H1 (cell line): ENCODE results near the gene PSME1. TPM values are rescaled to one million over a fixed set of nuclear protein-coding genes. Genes with fewer than 3 reads are reported as not detected.

Source experiments
- CBX8 ChIP-seq: fragments of 300-800, 300-1000 bp; sonication (generic); IDR thresholded peaks from 2 replicates; pipeline ENCODE4 v1.7.1; 2016; ENCODE audit warnings: low read depth, low read length, borderline replicate concordance
- CEBPB ChIP-seq: IDR thresholded peaks from 2 replicates; pipeline ENCODE4 v1.6.1; 2012; ENCODE audit warnings: low read depth, low read length
- CHD7 ChIP-seq: fragments of 300-600 bp; sonication (generic); IDR thresholded peaks from 2 replicates; pipeline ENCODE4 v1.7.1; 2012; ENCODE audit warnings: low read length, moderate library complexity, mild to moderate bottlenecking, inconsistent platforms; ENCODE audit not compliant: insufficient replicate concordance
- EGR1 ChIP-seq: IDR thresholded peaks from 2 replicates; pipeline ENCODE4 v1.6.1; 2011; ENCODE audit warnings: low read depth, low read length, borderline replicate concordance
- GABPA ChIP-seq: IDR thresholded peaks from 2 replicates; pipeline ENCODE4 v1.6.1; 2011; ENCODE audit warnings: mild to moderate bottlenecking, low read length, moderate library complexity, borderline replicate concordance; ENCODE audit not compliant: insufficient read depth
- HDAC2 ChIP-seq, 2 experiments: fragments of 300-600 bp in 1 of 2; sonication (generic) in 1 of 2; IDR thresholded peaks; 2 replicates each; pipeline ENCODE4 v1.6.1; 2011 to 2012; ENCODE audit warnings: low read depth in 2 of 2, low read length in 2 of 2, mild to moderate bottlenecking in 2 of 2, moderate library complexity in 2 of 2, borderline replicate concordance in 1 of 2, inconsistent platforms in 1 of 2
- JUN ChIP-seq: IDR thresholded peaks from 2 replicates; pipeline ENCODE4 v1.6.1; 2011; ENCODE audit warnings: low read depth, mild to moderate bottlenecking, improper control_type of control experiment, low read length
- KDM4A ChIP-seq: IDR thresholded peaks from one replicate; pipeline ENCODE4 v1.7.1; 2012; ENCODE audit warnings: low read depth, mild to moderate bottlenecking, moderate library complexity, low read length, inconsistent platforms; ENCODE audit not compliant: severe bottlenecking
- SRF ChIP-seq: IDR thresholded peaks from 2 replicates; pipeline ENCODE4 v1.6.1; 2011; ENCODE audit warnings: mild to moderate bottlenecking, low read depth, low read length, moderate library complexity
- YY1 ChIP-seq: IDR thresholded peaks from 2 replicates; pipeline ENCODE4 v1.6.1; 2011; ENCODE audit warnings: low read depth, mild to moderate bottlenecking, low read length
- polyA plus RNA-seq, 7 experiments: library from polyadenylated mRNA; depleted of rRNA in 3 of 7; stranded (reverse) in 5 of 7; unstranded in 2 of 7; fragments of >200 nt in 5 of 7; fragments of 200-250 nt in 2 of 7; gene quantifications; 1 replicate in 5 of 7; 2 replicates in 1 of 7; 4 replicates in 1 of 7; pipeline versions ENCODE4 v1.2.1 to v1.2.3, GENCODE V29; 2011 to 2013; ENCODE audit warnings: missing spikeins in 2 of 7, mixed read lengths in 2 of 7
- total RNA-seq: library from RNA; stranded (reverse); fragmentation: NEBNext Ultra II Directional; extraction: Animal tissue kit (Norgen Biotek cat#: 25700); gene quantifications from 2 replicates; pipeline ENCODE4 v1.2.1, GENCODE V29; 2021
- TF ChIP-seq, protein P1 (sequence below): IDR thresholded peaks from 2 replicates; pipeline ENCODE4 v1.6.1; 2011; ENCODE audit warnings: low read length, improper control_type of control experiment

The PSME1 gene
- total and polyA plus RNA-seq, 2 of the 8 experiments (the other 6 are each of a cell fraction or from before 2014, with no cell fraction given) = 74.9 to 85.9 TPM

GRCh38 chr14:24088095-24088494 lies 47.9 kb upstream of the PSME1 start (continued):
- no peak for TF ChIP-seq CHD7
- no peak for TF ChIP-seq CEBPB
- TF ChIP-seq, protein P1, sequence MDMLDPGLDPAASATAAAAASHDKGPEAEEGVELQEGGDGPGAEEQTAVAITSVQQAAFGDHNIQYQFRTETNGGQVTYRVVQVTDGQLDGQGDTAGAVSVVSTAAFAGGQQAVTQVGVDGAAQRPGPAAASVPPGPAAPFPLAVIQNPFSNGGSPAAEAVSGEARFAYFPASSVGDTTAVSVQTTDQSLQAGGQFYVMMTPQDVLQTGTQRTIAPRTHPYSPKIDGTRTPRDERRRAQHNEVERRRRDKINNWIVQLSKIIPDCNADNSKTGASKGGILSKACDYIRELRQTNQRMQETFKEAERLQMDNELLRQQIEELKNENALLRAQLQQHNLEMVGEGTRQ = no peak
- no peak for TF ChIP-seq HDAC2 (IDR thresholded peaks at IDR 0.05; ENCODE audit: borderline replicate concordance in 1 of 2, low read depth in 2 of 2, low read length in 2 of 2)
- TF ChIP-seq SRF = no peak
- no peak for TF ChIP-seq GABPA
- no peak for TF ChIP-seq KDM4A
- no peak for TF ChIP-seq JUN
- no peak for TF ChIP-seq CBX8
- no peak for TF ChIP-seq YY1
- no peak for TF ChIP-seq EGR1
